Coronary artery (tissue), 2 donors: Measurements from ENCODE around the gene CDY1.
"Not testable (repeated sequence)": the region's sequence is repeated elsewhere in the genome, so short reads cannot be mapped to it uniquely, and the experiment has no call there.

Experiments used
- DNase-seq: peaks from one replicate; pipeline ENCODE4 v3.0.0-alpha.2; 2017; ENCODE audit warnings: low spot score
- H3K27ac ChIP-seq, 2 donors: fragments of 200-600 bp; sonication (generic); one replicate each; pipeline ENCODE4 v1.5.1; 2016 to 2019
- H3K4me3 ChIP-seq: fragments of 200-600 bp; sonication (generic); 2 replicates; pipeline ENCODE4 v1.5.1; 2016; ENCODE audit warnings: mild to moderate bottlenecking, moderate library complexity

CDY1 gene

DNA sequence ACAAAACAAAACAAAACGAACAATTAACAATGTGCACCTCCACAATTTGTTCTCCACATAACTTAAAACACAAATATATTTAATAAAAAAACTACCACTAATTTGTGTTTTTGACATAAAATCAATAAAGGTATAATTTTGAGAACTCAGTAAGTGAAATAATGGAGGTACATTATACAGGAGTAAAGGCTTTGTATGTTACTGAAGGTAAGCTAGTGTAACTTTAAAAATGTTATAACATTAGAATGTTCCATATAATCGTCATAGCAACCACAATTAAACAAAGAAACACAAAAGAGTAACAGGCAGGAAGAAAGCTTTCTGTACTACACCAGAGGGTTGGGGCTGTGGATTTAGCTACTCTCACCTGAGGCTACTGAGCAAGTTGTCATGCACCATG is at the start of gene CDY1:
CDY1 (plus strand) TSS at position 301 of the 400 bp plus-strand sequence. CDS start 326 bp downstream, outside the sequence.
- not testable (repeated sequence) for H3K27ac ChIP-seq, DNase-seq

GRCh38 chrY:25593336-25593735 is 28.6 kb upstream of the CDY1 start:
- H3K4me3 ChIP-seq, DNase-seq, H3K27ac ChIP-seq: not testable (repeated sequence)

More for the DNA sequence above, at the start of gene CDY1:
- not testable (repeated sequence) for H3K4me3 ChIP-seq

DNA sequence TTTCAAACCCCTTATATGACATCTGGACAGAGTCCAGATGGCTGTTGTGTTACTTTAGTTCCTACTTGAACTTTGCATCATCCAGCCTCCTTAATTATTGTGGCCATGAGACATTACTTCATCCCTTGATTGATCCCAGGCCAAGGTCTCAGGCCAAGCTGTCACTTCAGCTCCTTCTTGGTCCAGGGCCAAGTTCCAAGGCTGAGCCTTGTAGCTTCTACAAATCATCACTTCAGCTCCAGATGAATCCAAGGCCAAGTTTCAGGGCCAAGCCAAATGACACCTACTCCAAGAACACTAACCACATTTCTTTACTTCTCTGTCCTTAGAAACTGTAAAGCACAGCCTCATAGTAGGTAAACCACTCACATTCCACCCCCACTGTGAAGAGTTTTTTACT is 1.7 kb upstream of the CDY1 start:
- H3K27ac ChIP-seq, H3K4me3 ChIP-seq, DNase-seq: not testable (repeated sequence)

- not testable (repeated sequence) for H3K4me3 ChIP-seq, DNase-seq, H3K27ac ChIP-seq
Observed at GRCh38 chrY:25626524-25626923, 4.6 kb downstream of the CDY1 start.

GRCh38 chrY:25630383-25631112 is 8.6 kb downstream of the CDY1 start:
- not testable (repeated sequence) for H3K4me3 ChIP-seq, H3K27ac ChIP-seq, DNase-seq

DNA sequence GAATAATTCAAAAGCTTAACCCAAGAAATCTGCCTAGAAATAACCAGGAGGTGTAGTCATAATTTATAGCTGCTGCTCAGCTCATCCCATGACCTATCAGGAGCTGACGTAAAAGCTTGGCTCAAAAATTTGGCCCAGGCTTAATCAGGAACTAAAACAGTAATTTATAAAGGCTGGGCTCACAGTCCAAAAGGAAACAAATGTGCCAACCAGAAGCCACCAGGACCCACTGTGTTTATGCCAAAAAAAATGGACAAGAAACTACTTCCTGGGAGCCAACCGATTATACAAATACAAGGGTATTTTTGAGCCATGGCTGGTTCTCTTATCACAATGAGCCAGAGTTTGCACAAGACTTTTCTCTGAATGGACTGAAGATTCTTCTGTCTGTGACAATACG is 17.9 kb downstream of the CDY1 start:
- not testable (repeated sequence) for H3K27ac ChIP-seq, DNase-seq, H3K4me3 ChIP-seq

GRCh38 chrY:25643024-25643915 is 21.4 kb downstream of the CDY1 start:
- DNase-seq, H3K4me3 ChIP-seq, H3K27ac ChIP-seq: not testable (repeated sequence)
